ENCODE data around the gene NUTM1.

NUTM1 gene

DNA sequence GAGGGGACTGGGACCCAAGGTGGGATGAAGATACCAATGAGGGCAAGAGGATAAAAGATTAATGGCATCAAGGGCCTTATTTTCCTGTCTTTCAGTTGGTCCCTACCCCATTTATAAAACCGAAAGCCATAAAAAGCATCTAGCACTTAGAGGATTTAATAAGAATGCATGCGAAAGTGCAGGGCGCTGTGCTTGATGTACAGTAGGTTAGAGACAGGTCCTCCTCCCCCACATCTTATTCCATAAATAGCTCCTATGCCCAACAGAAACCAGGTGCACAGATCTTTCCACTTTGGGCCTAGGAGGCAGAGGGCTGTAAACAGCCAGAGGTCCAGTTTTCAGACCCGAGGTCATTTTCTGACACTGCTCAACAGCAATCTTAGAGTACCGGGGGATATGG lies 22.7 kb downstream of the NUTM1 start:
- TF ChIP-seq ZNF501 (tag by site-specific recombination; IDR thresholded peaks at IDR 0.05), result no peak
- TF ChIP-seq ZNF514 (tag by site-specific recombination; IDR thresholded peaks at IDR 0.05), result no peak
- TF ChIP-seq KLF9 (tag by site-specific recombination; IDR thresholded peaks at IDR 0.05; ENCODE audit: low read depth), result no peak
- TF ChIP-seq, protein P1, sequence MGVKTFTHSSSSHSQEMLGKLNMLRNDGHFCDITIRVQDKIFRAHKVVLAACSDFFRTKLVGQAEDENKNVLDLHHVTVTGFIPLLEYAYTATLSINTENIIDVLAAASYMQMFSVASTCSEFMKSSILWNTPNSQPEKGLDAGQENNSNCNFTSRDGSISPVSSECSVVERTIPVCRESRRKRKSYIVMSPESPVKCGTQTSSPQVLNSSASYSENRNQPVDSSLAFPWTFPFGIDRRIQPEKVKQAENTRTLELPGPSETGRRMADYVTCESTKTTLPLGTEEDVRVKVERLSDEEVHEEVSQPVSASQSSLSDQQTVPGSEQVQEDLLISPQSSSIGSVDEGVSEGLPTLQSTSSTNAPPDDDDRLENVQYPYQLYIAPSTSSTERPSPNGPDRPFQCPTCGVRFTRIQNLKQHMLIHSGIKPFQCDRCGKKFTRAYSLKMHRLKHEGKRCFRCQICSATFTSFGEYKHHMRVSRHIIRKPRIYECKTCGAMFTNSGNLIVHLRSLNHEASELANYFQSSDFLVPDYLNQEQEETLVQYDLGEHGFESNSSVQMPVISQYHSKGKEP (tag by site-specific recombination; IDR thresholded peaks at IDR 0.05), result no peak
- TF ChIP-seq, protein P2, sequence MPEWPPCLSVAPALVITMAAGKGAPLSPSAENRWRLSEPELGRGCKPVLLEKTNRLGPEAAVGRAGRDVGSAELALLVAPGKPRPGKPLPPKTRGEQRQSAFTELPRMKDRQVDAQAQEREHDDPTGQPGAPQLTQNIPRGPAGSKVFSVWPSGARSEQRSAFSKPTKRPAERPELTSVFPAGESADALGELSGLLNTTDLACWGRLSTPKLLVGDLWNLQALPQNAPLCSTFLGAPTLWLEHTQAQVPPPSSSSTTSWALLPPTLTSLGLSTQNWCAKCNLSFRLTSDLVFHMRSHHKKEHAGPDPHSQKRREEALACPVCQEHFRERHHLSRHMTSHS (tag by site-specific recombination; IDR thresholded peaks at IDR 0.05), result no peak
- TF ChIP-seq, protein P3, sequence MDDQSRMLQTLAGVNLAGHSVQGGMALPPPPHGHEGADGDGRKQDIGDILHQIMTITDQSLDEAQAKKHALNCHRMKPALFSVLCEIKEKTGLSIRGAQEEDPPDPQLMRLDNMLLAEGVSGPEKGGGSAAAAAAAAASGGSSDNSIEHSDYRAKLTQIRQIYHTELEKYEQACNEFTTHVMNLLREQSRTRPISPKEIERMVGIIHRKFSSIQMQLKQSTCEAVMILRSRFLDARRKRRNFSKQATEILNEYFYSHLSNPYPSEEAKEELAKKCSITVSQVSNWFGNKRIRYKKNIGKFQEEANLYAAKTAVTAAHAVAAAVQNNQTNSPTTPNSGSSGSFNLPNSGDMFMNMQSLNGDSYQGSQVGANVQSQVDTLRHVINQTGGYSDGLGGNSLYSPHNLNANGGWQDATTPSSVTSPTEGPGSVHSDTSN (CRISPR knock-in tag; IDR thresholded peaks at IDR 0.05), result no peak
- TF ChIP-seq, protein P4, sequence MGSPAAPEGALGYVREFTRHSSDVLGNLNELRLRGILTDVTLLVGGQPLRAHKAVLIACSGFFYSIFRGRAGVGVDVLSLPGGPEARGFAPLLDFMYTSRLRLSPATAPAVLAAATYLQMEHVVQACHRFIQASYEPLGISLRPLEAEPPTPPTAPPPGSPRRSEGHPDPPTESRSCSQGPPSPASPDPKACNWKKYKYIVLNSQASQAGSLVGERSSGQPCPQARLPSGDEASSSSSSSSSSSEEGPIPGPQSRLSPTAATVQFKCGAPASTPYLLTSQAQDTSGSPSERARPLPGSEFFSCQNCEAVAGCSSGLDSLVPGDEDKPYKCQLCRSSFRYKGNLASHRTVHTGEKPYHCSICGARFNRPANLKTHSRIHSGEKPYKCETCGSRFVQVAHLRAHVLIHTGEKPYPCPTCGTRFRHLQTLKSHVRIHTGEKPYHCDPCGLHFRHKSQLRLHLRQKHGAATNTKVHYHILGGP (tag by site-specific recombination; IDR thresholded peaks at IDR 0.05), result no peak
- TF ChIP-seq ZNF266 (tag by site-specific recombination; IDR thresholded peaks at IDR 0.05; ENCODE audit: low read depth), result no peak
- CTCF ChIA-PET, result interaction anchor here (1.0 to 1.8 kb wide), 3 partner anchors 22 to 48 kb away, joined by 3 to 8 read pairs (median 4); partner anchors contain the start of genes NOP10 and NUTM1

DNA sequence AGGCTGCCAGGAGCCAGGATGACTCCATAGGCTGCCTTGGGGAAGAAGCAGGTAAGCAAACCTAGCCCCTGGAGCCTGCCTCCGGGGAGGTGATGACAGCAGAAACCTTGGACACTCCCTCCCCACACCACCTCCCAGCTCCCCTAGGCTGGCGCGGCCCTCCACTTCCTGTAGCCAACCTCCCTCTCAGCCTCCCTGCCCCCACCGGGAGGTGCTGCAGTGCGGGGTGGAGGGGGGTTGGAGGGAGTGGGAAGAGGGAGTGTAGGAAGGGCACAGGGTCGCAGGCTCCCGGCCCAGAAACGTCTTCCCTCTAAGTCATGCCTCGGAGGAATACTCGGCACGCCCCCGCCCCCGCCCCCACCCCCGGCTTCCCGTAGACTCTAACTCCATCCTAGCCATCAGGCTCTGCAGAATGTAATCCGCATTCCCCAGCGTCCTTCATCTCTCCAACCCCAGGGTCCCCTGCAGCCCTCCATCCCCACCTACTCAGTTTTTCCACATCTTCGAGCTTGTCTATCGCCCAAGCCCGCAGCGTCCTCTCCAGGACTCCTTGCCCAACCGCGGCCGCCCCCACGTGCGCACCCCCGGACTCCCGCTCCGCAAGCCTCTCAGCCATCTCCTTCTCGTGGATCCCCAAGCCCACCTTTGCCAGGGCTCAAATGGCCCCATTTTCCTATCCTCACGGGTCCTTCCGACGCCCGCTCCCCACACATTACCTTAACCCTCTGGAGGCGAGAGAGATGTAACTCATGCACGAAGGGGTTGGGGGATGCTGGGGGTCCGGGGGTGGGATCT lies 23.4 kb downstream of the NUTM1 start:
- H3K9me3 ChIP-seq (ENCODE audit: control insufficient read depth, insufficient read depth, low read depth, low read length), result no peaks in the 10 kb centered on the region
- no peaks in the 10 kb centered on the region; the same call in 1 of the 2 replicates for H3K4me1 ChIP-seq (ENCODE audit: control insufficient read depth, insufficient read depth, low read length)
- CTCF ChIA-PET, result interaction anchor here (0.7 to 2.4 kb wide), 7 partner anchors 8 to 305 kb away, joined by 3 to 15 read pairs (median 6); partner anchors contain the start of genes KATNBL1, NOP10 and NUTM1
- peak overlapping the region; percentile 56 for H3K4me3 ChIP-seq (ENCODE audit: low read depth, low read length)
- peaks cover 0 to 20% of the 10 kb centered on the region in 2 experiments; a peak in 1 of 3 replicates for H3K36me3 ChIP-seq (ENCODE audit: control insufficient read depth in 2 of 2, insufficient read depth in 1 of 2, low read length in 2 of 2)
- POLR2A ChIA-PET, result interaction anchor here (0.9 to 2.2 kb wide), 7 partner anchors 8 to 265 kb away, joined by 3 to 14 read pairs (median 5); partner anchors contain the start of genes EMC7, NOP10, NUTM1 and PGBD4
- H3K27ac ChIP-seq (ENCODE audit: extremely low read depth, low read depth, low read length), result peak overlapping the region; percentile 64; the same call in 1 of the 2 replicates
- no peak for TF ChIP-seq ZNF624 (tag by site-specific recombination; IDR thresholded peaks at IDR 0.05)
- TF ChIP-seq YY2 (tag by site-specific recombination; IDR thresholded peaks at IDR 0.05), result no peak
- peak; percentile 37; the same call in 1 of the 2 replicates for TF ChIP-seq ZBTB20 (tag by site-specific recombination; IDR thresholded peaks at IDR 0.05)
- TF ChIP-seq ZNF175 (tag by site-specific recombination; IDR thresholded peaks at IDR 0.05), result no peak
- no peak for TF ChIP-seq BCL11A (tag by site-specific recombination; IDR thresholded peaks at IDR 0.05; ENCODE audit: low read depth)
- TF ChIP-seq, protein P1 (tag by site-specific recombination; IDR thresholded peaks at IDR 0.05), result no peak
- TF ChIP-seq GLIS1 (tag by site-specific recombination; IDR thresholded peaks at IDR 0.05), result peak; percentile 91
- TF ChIP-seq ZNF558 (tag by site-specific recombination; IDR thresholded peaks at IDR 0.05), result no peak
- peak; percentile 34; the same call in 1 of the 2 replicates for TF ChIP-seq ZXDB (tag by site-specific recombination; IDR thresholded peaks at IDR 0.05)
- TF ChIP-seq, protein P5, sequence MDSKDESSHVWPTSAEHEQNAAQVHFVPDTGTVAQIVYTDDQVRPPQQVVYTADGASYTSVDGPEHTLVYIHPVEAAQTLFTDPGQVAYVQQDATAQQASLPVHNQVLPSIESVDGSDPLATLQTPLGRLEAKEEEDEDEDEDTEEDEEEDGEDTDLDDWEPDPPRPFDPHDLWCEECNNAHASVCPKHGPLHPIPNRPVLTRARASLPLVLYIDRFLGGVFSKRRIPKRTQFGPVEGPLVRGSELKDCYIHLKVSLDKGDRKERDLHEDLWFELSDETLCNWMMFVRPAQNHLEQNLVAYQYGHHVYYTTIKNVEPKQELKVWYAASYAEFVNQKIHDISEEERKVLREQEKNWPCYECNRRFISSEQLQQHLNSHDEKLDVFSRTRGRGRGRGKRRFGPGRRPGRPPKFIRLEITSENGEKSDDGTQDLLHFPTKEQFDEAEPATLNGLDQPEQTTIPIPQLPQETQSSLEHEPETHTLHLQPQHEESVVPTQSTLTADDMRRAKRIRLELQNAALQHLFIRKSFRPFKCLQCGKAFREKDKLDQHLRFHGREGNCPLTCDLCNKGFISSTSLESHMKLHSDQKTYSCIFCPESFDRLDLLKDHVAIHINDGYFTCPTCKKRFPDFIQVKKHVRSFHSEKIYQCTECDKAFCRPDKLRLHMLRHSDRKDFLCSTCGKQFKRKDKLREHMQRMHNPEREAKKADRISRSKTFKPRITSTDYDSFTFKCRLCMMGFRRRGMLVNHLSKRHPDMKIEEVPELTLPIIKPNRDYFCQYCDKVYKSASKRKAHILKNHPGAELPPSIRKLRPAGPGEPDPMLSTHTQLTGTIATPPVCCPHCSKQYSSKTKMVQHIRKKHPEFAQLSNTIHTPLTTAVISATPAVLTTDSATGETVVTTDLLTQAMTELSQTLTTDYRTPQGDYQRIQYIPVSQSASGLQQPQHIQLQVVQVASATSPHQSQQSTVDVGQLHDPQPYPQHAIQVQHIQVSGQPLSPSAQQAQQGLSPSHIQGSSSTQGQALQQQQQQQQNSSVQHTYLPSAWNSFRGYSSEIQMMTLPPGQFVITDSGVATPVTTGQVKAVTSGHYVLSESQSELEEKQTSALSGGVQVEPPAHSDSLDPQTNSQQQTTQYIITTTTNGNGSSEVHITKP (tag by site-specific recombination; IDR thresholded peaks at IDR 0.05), result peak; percentile 29; the same call in 1 of the 2 replicates
- TF ChIP-seq, protein P6, sequence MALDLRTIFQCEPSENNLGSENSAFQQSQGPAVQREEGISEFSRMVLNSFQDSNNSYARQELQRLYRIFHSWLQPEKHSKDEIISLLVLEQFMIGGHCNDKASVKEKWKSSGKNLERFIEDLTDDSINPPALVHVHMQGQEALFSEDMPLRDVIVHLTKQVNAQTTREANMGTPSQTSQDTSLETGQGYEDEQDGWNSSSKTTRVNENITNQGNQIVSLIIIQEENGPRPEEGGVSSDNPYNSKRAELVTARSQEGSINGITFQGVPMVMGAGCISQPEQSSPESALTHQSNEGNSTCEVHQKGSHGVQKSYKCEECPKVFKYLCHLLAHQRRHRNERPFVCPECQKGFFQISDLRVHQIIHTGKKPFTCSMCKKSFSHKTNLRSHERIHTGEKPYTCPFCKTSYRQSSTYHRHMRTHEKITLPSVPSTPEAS (tag by site-specific recombination; IDR thresholded peaks at IDR 0.05), result no peak
- TF ChIP-seq ZNF341 (tag by site-specific recombination; IDR thresholded peaks at IDR 0.05; ENCODE audit: low read depth), result peak; percentile 62
- peak; percentile 61; the same call in 1 of the 2 replicates for TF ChIP-seq ZNF10 (tag by site-specific recombination; IDR thresholded peaks at IDR 0.05)

More for the DNA sequence above, 22.7 kb downstream of the NUTM1 start:
- no peaks in the 10 kb centered on the region; the same call in 1 of the 2 replicates for H3K4me1 ChIP-seq (ENCODE audit: control insufficient read depth, insufficient read depth, low read length)
- H3K4me3 ChIP-seq (ENCODE audit: low read depth, low read length), result peak overlapping the region; percentile 56
- H3K27ac ChIP-seq (ENCODE audit: extremely low read depth, low read depth, low read length), result 0 out of 2 replicates have a peak overlapping the region, but pooled peaks have one; percentile 5
- POLR2A ChIA-PET, result interaction anchor here (0.9 to 1.2 kb wide), 3 partner anchors 8 to 264 kb away, joined by 4 to 5 read pairs (median 5); partner anchors contain the start of genes EMC7, NOP10, NUTM1 and PGBD4
- no peaks in the 10 kb centered on the region for H3K9me3 ChIP-seq (ENCODE audit: control insufficient read depth, insufficient read depth, low read depth, low read length)
- H3K36me3 ChIP-seq (ENCODE audit: control insufficient read depth in 2 of 2, insufficient read depth in 1 of 2, low read length in 2 of 2), result peaks cover 0 to 26% of the 10 kb centered on the region in 2 experiments; a peak in 1 of 3 replicates
